H1 (cell line): ENCODE data around the gene TRIP13. TPM values are rescaled to one million over a fixed set of nuclear protein-coding genes. Genes with fewer than 3 reads are reported as not detected.

Source experiments
- CTCF ChIA-PET: fragments of 300-600 bp; sonication (Branson Sonifier 250); formaldehyde crosslinking; loops from one replicate; lab custom pipeline; 2021; ENCODE audit not compliant: partially characterized antibody; lab: Charles Lee
- POLR2A ChIA-PET: fragments of 300-600 bp; sonication (Branson Sonifier 250); formaldehyde crosslinking; loops from one replicate; lab custom pipeline; 2021; ENCODE audit warnings: inconsistent platforms; ENCODE audit not compliant: partially characterized antibody; lab: Charles Lee
- DNase-seq, 2 experiments: peaks; one replicate each; pipeline versions ENCODE4 v3.0.0 to v3.0.0-alpha.2; 2010 to 2022; ENCODE audit warnings: low spot score in 2 of 2, low read depth in 1 of 2, mixed read lengths in 1 of 2
- FAIRE-seq: peaks from 2 replicates; lab custom pipeline; 2011; peaks lifted over from hg19 to GRCh38; lab: Jason Lieb, UNC
- H2AFZ ChIP-seq: 2 replicates; pipeline ENCODE4 v1.8.1; 2012; ENCODE audit warnings: low read length, inconsistent platforms
- H2AK5ac ChIP-seq: 2 replicates; pipeline ENCODE4 v1.6.1; 2013; ENCODE audit warnings: low read depth, low read length
- H2BK120ac ChIP-seq: replicated peaks from 2 replicates; pipeline ENCODE3; 2013; ENCODE audit warnings: low read depth, low read length, inconsistent platforms
- H2BK12ac ChIP-seq: 2 replicates; pipeline ENCODE4 v1.6.1; 2013; ENCODE audit warnings: low read depth, low read length
- H2BK15ac ChIP-seq: 2 replicates; pipeline ENCODE4 v1.6.1; 2013; ENCODE audit warnings: low read length
- H2BK20ac ChIP-seq: 2 replicates; pipeline ENCODE4 v1.6.1; 2013; ENCODE audit warnings: low read length
- H2BK5ac ChIP-seq: 2 replicates; pipeline ENCODE4 v1.6.1; 2013; ENCODE audit warnings: low read depth, low read length
- H3K14ac ChIP-seq: 2 replicates; pipeline ENCODE4 v1.6.1; 2013; ENCODE audit warnings: inconsistent platforms; ENCODE audit not compliant: insufficient read length
- H3K18ac ChIP-seq: 2 replicates; pipeline ENCODE4 v1.6.1; 2013; ENCODE audit warnings: low read length; ENCODE audit errors: extremely low read depth
- H3K23ac ChIP-seq: 2 replicates; pipeline ENCODE4 v1.6.1; 2013; ENCODE audit warnings: inconsistent platforms; ENCODE audit not compliant: insufficient read length
- H3K23me2 ChIP-seq: 2 replicates; pipeline ENCODE4 v1.6.1; 2013; ENCODE audit warnings: low read depth, low read length
- H3K27ac ChIP-seq: 2 replicates; pipeline ENCODE4 v1.6.1; 2011; ENCODE audit warnings: low read depth, low read length, inconsistent platforms
- H3K27me3 ChIP-seq, 4 experiments: replicated peaks in 1 of 4; 1 replicate in 1 of 4; 2 replicates in 3 of 4; pipeline versions ENCODE4 v1.6.1 to v1.8.1; 2011 to 2013; ENCODE audit warnings: low read length in 3 of 4, mild to moderate bottlenecking in 3 of 4, inconsistent platforms in 2 of 4, mixed read lengths in 2 of 4, moderate library complexity in 1 of 4; ENCODE audit not compliant: control insufficient read depth in 3 of 4, insufficient read depth in 3 of 4; ENCODE audit errors: extremely low read depth in 1 of 4
- H3K36me3 ChIP-seq, 4 experiments: 2 replicates each; pipeline versions ENCODE4 v1.6.1 to v1.8.1; 2011 to 2013; ENCODE audit warnings: mild to moderate bottlenecking in 4 of 4, low read length in 3 of 4, moderate library complexity in 2 of 4, control low read depth in 1 of 4, inconsistent platforms in 1 of 4; ENCODE audit not compliant: insufficient read depth in 4 of 4, control insufficient read depth in 2 of 4
- H3K4ac ChIP-seq: replicated peaks from 2 replicates; pipeline ENCODE3; 2013; ENCODE audit warnings: low read length, low read depth, mixed read lengths, inconsistent platforms; ENCODE audit not compliant: insufficient read length
- H3K4me1 ChIP-seq, 4 experiments: replicated peaks in 1 of 4; 1 replicate in 1 of 4; 2 replicates in 3 of 4; pipeline versions ENCODE4 v1.6.1 to v1.8.1; 2011 to 2013; ENCODE audit warnings: low read length in 3 of 4, inconsistent platforms in 2 of 4, mixed read lengths in 1 of 4; ENCODE audit not compliant: insufficient read depth in 4 of 4, control insufficient read depth in 3 of 4
- H3K4me2 ChIP-seq, 2 experiments: 2 replicates each; pipeline versions ENCODE4 v1.6.1 to v1.8.1; 2011 to 2013; ENCODE audit warnings: low read depth in 2 of 2, low read length in 2 of 2, control low read depth in 1 of 2, inconsistent platforms in 1 of 2, mild to moderate bottlenecking in 1 of 2; ENCODE audit not compliant: insufficient read depth in 1 of 2
- H3K4me3 ChIP-seq, 4 experiments: fragments of 200-600, 300-600 bp in 1 of 4; sonication (generic), shearing (Covaris generic), sonication (Bioruptor Twin) in 1 of 4; 2 replicates each; pipeline versions ENCODE4 v1.5.1 to v1.8.1; 2011 to 2016; ENCODE audit warnings: low read length in 4 of 4, low read depth in 3 of 4, control low read depth in 2 of 4, inconsistent platforms in 2 of 4, mild to moderate bottlenecking in 2 of 4, mixed read lengths in 1 of 4, moderate library complexity in 1 of 4; ENCODE audit not compliant: insufficient read depth in 2 of 4; ENCODE audit errors: extremely low read depth in 1 of 4
- H3K56ac ChIP-seq: replicated peaks from 2 replicates; pipeline ENCODE3; 2013; ENCODE audit warnings: low read depth, mild to moderate bottlenecking, mixed read lengths, low read length, inconsistent platforms; ENCODE audit not compliant: insufficient read length
- H3K79me1 ChIP-seq: 2 replicates; pipeline ENCODE4 v1.6.1; 2013; ENCODE audit warnings: low read depth, low read length, control low read depth
- H3K79me2 ChIP-seq, 2 experiments: 2 replicates each; pipeline versions ENCODE4 v1.6.1 to v1.8.1; 2012 to 2013; ENCODE audit warnings: low read length in 2 of 2, mild to moderate bottlenecking in 2 of 2, inconsistent platforms in 1 of 2; ENCODE audit not compliant: insufficient read depth in 2 of 2, control insufficient read depth in 1 of 2
- H3K9ac ChIP-seq, 4 experiments: replicated peaks in 1 of 4; 1 replicate in 1 of 4; 2 replicates in 3 of 4; pipeline versions ENCODE4 v1.6.1 to v1.8.1; 2011 to 2013; ENCODE audit warnings: low read depth in 3 of 4, low read length in 3 of 4, control low read depth in 2 of 4, mild to moderate bottlenecking in 2 of 4, moderate library complexity in 2 of 4, inconsistent platforms in 1 of 4; ENCODE audit errors: extremely low read depth in 1 of 4
- H3K9me3 ChIP-seq, 2 experiments: 2 replicates each; pipeline versions ENCODE4 v1.6.1 to v1.8.1; 2012 to 2013; ENCODE audit warnings: mild to moderate bottlenecking in 2 of 2, moderate library complexity in 2 of 2, control low read depth in 1 of 2, inconsistent platforms in 1 of 2, low read depth in 1 of 2, low read length in 1 of 2, mixed read lengths in 1 of 2; ENCODE audit not compliant: insufficient read depth in 2 of 2
- H4K20me1 ChIP-seq, 2 experiments: replicated peaks in 1 of 2; 2 replicates each; pipeline versions ENCODE3 to v1.8.1; 2011 to 2013; ENCODE audit warnings: inconsistent platforms in 2 of 2, low read length in 2 of 2, mild to moderate bottlenecking in 1 of 2; ENCODE audit not compliant: insufficient read depth in 2 of 2, control insufficient read depth in 1 of 2
- H4K5ac ChIP-seq: 2 replicates; pipeline ENCODE4 v1.6.1; 2013; ENCODE audit warnings: low read length, low read depth, mixed read lengths, inconsistent platforms; ENCODE audit not compliant: insufficient read length
- H4K8ac ChIP-seq: 2 replicates; pipeline ENCODE4 v1.8.0; 2013; ENCODE audit warnings: mild to moderate bottlenecking, moderate library complexity, low read length, inconsistent platforms; ENCODE audit not compliant: insufficient read depth; ENCODE audit errors: extremely low read depth
- H4K91ac ChIP-seq: replicated peaks from 2 replicates; pipeline ENCODE3; 2013; ENCODE audit warnings: low read length, mixed read lengths, inconsistent platforms; ENCODE audit not compliant: insufficient read length
- ATF3 ChIP-seq: IDR thresholded peaks from 2 replicates; pipeline ENCODE4 v1.6.1; 2011; ENCODE audit warnings: low read depth, mild to moderate bottlenecking, low read length; ENCODE audit not compliant: insufficient read depth
- BRCA1 ChIP-seq: IDR thresholded peaks from 2 replicates; pipeline ENCODE4 v1.6.1; 2012; ENCODE audit warnings: low read depth, low read length, improper control_type of control experiment
- CHD2 ChIP-seq: IDR thresholded peaks from 2 replicates; pipeline ENCODE4 v1.6.1; 2012; ENCODE audit warnings: low read length, improper control_type of control experiment
- EZH2 ChIP-seq: fragments of 200-600 bp; sonication (generic); IDR thresholded peaks from 2 replicates; pipeline ENCODE4 v1.7.1; 2012; ENCODE audit warnings: low read depth, mild to moderate bottlenecking, moderate library complexity, low read length, inconsistent platforms; ENCODE audit not compliant: severe bottlenecking
- JUN ChIP-seq: IDR thresholded peaks from 2 replicates; pipeline ENCODE4 v1.6.1; 2011; ENCODE audit warnings: low read depth, mild to moderate bottlenecking, improper control_type of control experiment, low read length
- KDM1A ChIP-seq: fragments of 200-600, 300-600 bp; sonication (generic); IDR thresholded peaks from 2 replicates; pipeline ENCODE4 v1.7.1; 2016; ENCODE audit warnings: mild to moderate bottlenecking, low read length, borderline replicate concordance
- POLR2AphosphoS5 ChIP-seq: IDR thresholded peaks from 2 replicates; pipeline ENCODE4 v1.6.1; 2011; ENCODE audit warnings: low read depth, low read length
- SUZ12 ChIP-seq: fragments of 200-600 bp; sonication (generic); IDR thresholded peaks from 2 replicates; pipeline ENCODE4 v1.6.1; 2012; ENCODE audit warnings: mild to moderate bottlenecking, inconsistent platforms, low read length, moderate library complexity, mixed read lengths
- TBP ChIP-seq: IDR thresholded peaks from 2 replicates; pipeline ENCODE4 v1.6.1; 2011; ENCODE audit warnings: low read depth, low read length, improper control_type of control experiment
- YY1 ChIP-seq: IDR thresholded peaks from 2 replicates; pipeline ENCODE4 v1.6.1; 2011; ENCODE audit warnings: low read depth, mild to moderate bottlenecking, low read length
- WGBS, 2 experiments: shearing (Covaris generic) in 1 of 2; methylation state at CpG; one replicate each; pipeline versions ENCODE4 v1.1.6 to v1.1.7; 2013 to 2015; ENCODE audit warnings: low lambda C conversion rate in 2 of 2, mixed read lengths in 2 of 2, inconsistent platforms in 1 of 2, low coverage in 1 of 2, missing lambda C conversion rate in 1 of 2; ENCODE audit not compliant: insufficient replicate concordance in 2 of 2, insufficient coverage in 1 of 2, insufficient read length in 1 of 2; ENCODE audit errors: extremely low coverage in 1 of 2, missing lambda C conversion rate in 1 of 2; 5-methylcytosine and 5-hydroxymethylcytosine counted together
- polyA plus RNA-seq, 7 experiments: library from polyadenylated mRNA; depleted of rRNA in 3 of 7; stranded (reverse) in 5 of 7; unstranded in 2 of 7; fragments of >200 nt in 5 of 7; fragments of 200-250 nt in 2 of 7; gene quantifications; 1 replicate in 5 of 7; 2 replicates in 1 of 7; 4 replicates in 1 of 7; pipeline versions ENCODE4 v1.2.1 to v1.2.3, GENCODE V29; 2011 to 2013; ENCODE audit warnings: missing spikeins in 2 of 7, mixed read lengths in 2 of 7
- total RNA-seq: library from RNA; stranded (reverse); fragmentation: NEBNext Ultra II Directional; extraction: Animal tissue kit (Norgen Biotek cat#: 25700); gene quantifications from 2 replicates; pipeline ENCODE4 v1.2.1, GENCODE V29; 2021

TRIP13 gene
- total and polyA plus RNA-seq, 2 of the 8 experiments (the other 6 are each of a cell fraction or from before 2014, with no cell fraction given) = 20.0 to 39.2 TPM

GRCh38 chr5:919356-920000 lies 26.8 kb downstream of the TRIP13 start:
- Histone ChIP-seq H3K9ac (no peak overlapping the region), H3K56ac (no peak overlapping the region), H3K4me2 (no peak overlapping the region), H2BK120ac (no peak overlapping the region), H4K20me1 (peaks cover 2 to 4% of the 10 kb centered on the region in 2 experiments), H3K9me3 (no peaks in the 10 kb centered on the region), H3K18ac (no peak overlapping the region), H3K79me1 (no peaks in the 10 kb centered on the region), H3K14ac (no peak overlapping the region), H3K79me2 (no peaks in the 10 kb centered on the region), H2BK5ac (no peak overlapping the region), H2AFZ (no peak overlapping the region), H4K8ac (no peak overlapping the region), H3K4me1 (no peaks in the 10 kb centered on the region), H2AK5ac (no peak overlapping the region), H4K91ac (no peak overlapping the region), H4K5ac (no peak overlapping the region), H3K23me2 (no peaks in the 10 kb centered on the region), H3K4me3 (no peak overlapping the region), H2BK15ac (no peak overlapping the region), H3K36me3 (peaks cover 17 to 39% (median 30%) of the 10 kb centered on the region in 4 experiments), H3K27ac (no peak overlapping the region), H3K4ac (no peak overlapping the region), H3K27me3 (no peaks in the 10 kb centered on the region), H3K23ac (no peak overlapping the region), H2BK20ac (no peak overlapping the region), H2BK12ac (no peak overlapping the region)
- FAIRE-seq (no peak), DNase-seq (no peak)
- ChIA-PET CTCF (interaction anchor here (0.8 to 3.8 kb wide), 10 partner anchors 16 to 725 kb away, joined by 3 to 19 read pairs (median 4); no protein-coding TSS in a partner anchor), POLR2A (interaction anchor here (1.0 to 1.3 kb wide), 3 partner anchors 35 to 91 kb away, joined by 3 to 4 read pairs (median 3); no protein-coding TSS in a partner anchor)
- WGBS, 2 experiments = 83% methylated on average over 9 of the region's 9 CpGs; no CpG with 5 or more reads in 1 of the 2 experiments
- TF ChIP-seq KDM1A (no peak), JUN (no peak), ATF3 (no peak), EZH2 (no peak), CHD2 (no peak), POLR2AphosphoS5 (no peak), BRCA1 (no peak), YY1 (no peak), TBP (no peak), SUZ12 (no peak)
